ENCODE measurements around the gene CST8. TPM values are rescaled to one million over a fixed set of nuclear protein-coding genes. Genes with fewer than 3 reads are reported as not detected.
A peak's percentile ranks its signal among the peaks of the same experiment; 100 is the strongest.
"Not testable (repeated sequence)": the region's sequence is repeated elsewhere in the genome, so short reads cannot be mapped to it uniquely, and the experiment has no call there.

Gene CST8
- total and polyA plus RNA-seq, 10 donors = not detected

GRCh38 chr20:23456873-23457272 lies 34.0 kb upstream of the CST8 start:
- TF ChIP-seq POLR2A (IDR thresholded peaks at IDR 0.05) (no peak), POLR2AphosphoS5 (IDR thresholded peaks at IDR 0.05) (no peak), CTCF (IDR thresholded peaks at IDR 0.05 in 8 of 11, conservative IDR thresholded peaks at IDR 0.05 in 3 of 11) (no peak)

GRCh38 chr20:23459461-23460150 lies 31.3 kb upstream of the CST8 start:
- no peak for DNase-seq
- 46 to 70% (median 67%) methylated on average over 3 of the region's 3 CpGs for WGBS, 5 donors
- intact Hi-C loops (cut with DNase I; ENCODE audit: low total_unique reads) = no loop called here
- H3K36me3 ChIP-seq = no peaks in the 10 kb centered on the region
- TF ChIP-seq CTCF (IDR thresholded peaks at IDR 0.05 in 8 of 11, conservative IDR thresholded peaks at IDR 0.05 in 3 of 11) (no peak), POLR2AphosphoS5 (IDR thresholded peaks at IDR 0.05) (no peak), POLR2A (IDR thresholded peaks at IDR 0.05) (no peak)
- H3K4me3 ChIP-seq = no peak overlapping the region
- H3K27me3 ChIP-seq (replicated peaks in 1 of 7) = peaks cover 0 to 6% (median 0%) of the 10 kb centered on the region in 7 donors
- H3K27ac ChIP-seq = no peak overlapping the region
- H3K9me3 ChIP-seq = peaks cover 0 to 14% (median under 1%) of the 10 kb centered on the region in 8 donors
- H3K4me1 ChIP-seq = peaks cover 0 to 8% (median 0%) of the 10 kb centered on the region in 6 donors

More at GRCh38 chr20:23456873-23457272, 34.0 kb upstream of the CST8 start:
- Histone ChIP-seq H3K36me3 (no peaks in the 10 kb centered on the region), H3K4me3 (no peak overlapping the region), H3K27me3 (replicated peaks in 1 of 7) (peaks cover 0 to 11% (median 0%) of the 10 kb centered on the region in 7 donors), H3K4me1 (peaks cover 0 to 8% (median 0%) of the 10 kb centered on the region in 6 donors), H3K9me3 (peaks cover 0 to 5% (median 0%) of the 10 kb centered on the region in 8 donors), H3K27ac (peak overlapping the region in 4 of 8 donors; percentile 8 to 61 (median 30))
- WGBS, 5 donors = 72 to 89% (median 83%) methylated on average over 7 of the region's 7 CpGs
- DNase-seq = no peak
- intact Hi-C loops (cut with DNase I; ENCODE audit: low total_unique reads) = no loop called here

GRCh38 chr20:23461180-23461579 lies 29.7 kb upstream of the CST8 start:
- intact Hi-C loops (cut with DNase I; ENCODE audit: low total_unique reads) = no loop called here
- Histone ChIP-seq H3K27ac (no peak overlapping the region), H3K36me3 (no peaks in the 10 kb centered on the region), H3K4me1 (peaks cover 0 to 3% (median 0%) of the 10 kb centered on the region in 6 donors), H3K27me3 (replicated peaks in 1 of 7) (peaks cover 0 to 3% (median 0%) of the 10 kb centered on the region in 7 donors), H3K9me3 (peaks cover 0 to 24% (median 12%) of the 10 kb centered on the region in 8 donors), H3K4me3 (no peak overlapping the region)
- DNase-seq = no peak
- whole genome bisulfite sequencing, 5 donors = 45 to 93% (median 84%) methylated on average over 1 of the region's 1 CpG
- TF ChIP-seq POLR2AphosphoS5 (IDR thresholded peaks at IDR 0.05) (no peak), CTCF (IDR thresholded peaks at IDR 0.05 in 8 of 11, conservative IDR thresholded peaks at IDR 0.05 in 3 of 11) (no peak), POLR2A (IDR thresholded peaks at IDR 0.05) (no peak)

GRCh38 chr20:23466961-23467360 lies 24.0 kb upstream of the CST8 start:
- intact Hi-C loops (cut with DNase I; ENCODE audit: low total_unique reads); DNase-seq; H3K4me1 ChIP-seq; H3K27me3 ChIP-seq (replicated peaks in 1 of 7); H3K4me3 ChIP-seq; H3K27ac ChIP-seq; H3K36me3 ChIP-seq: not testable (repeated sequence)
- H3K9me3 ChIP-seq = peaks cover 5 to 47% (median 34%) of the 10 kb centered on the region in 8 donors
- WGBS, 5 donors = 88 to 94% (median 90%) methylated on average over 3 of the region's 3 CpGs

- WGBS, 5 donors = 79 to 91% (median 87%) methylated on average over 5 of the region's 5 CpGs
Measured at GRCh38 chr20:23472306-23472705, 18.6 kb upstream of the CST8 start.

GRCh38 chr20:23473293-23473692 lies 17.6 kb upstream of the CST8 start:
- H3K36me3 ChIP-seq; H3K9me3 ChIP-seq; DNase-seq; H3K4me3 ChIP-seq; H3K27ac ChIP-seq; H3K27me3 ChIP-seq (replicated peaks in 1 of 7); H3K4me1 ChIP-seq; intact Hi-C loops (cut with DNase I; ENCODE audit: low total_unique reads): not testable (repeated sequence)
- WGBS, 5 donors = 24 to 81% (median 46%) methylated on average over 2 of the region's 2 CpGs

More at GRCh38 chr20:23472306-23472705, 18.6 kb upstream of the CST8 start:
- intact Hi-C loops (cut with DNase I; ENCODE audit: low total_unique reads); H3K4me3 ChIP-seq; H3K36me3 ChIP-seq; H3K27me3 ChIP-seq (replicated peaks in 1 of 7); H3K4me1 ChIP-seq; H3K27ac ChIP-seq; DNase-seq: not testable (repeated sequence)
- H3K9me3 ChIP-seq = peaks cover 0 to 13% (median 8%) of the 10 kb centered on the region in 8 donors

Measured in spleen (tissue), 11 donors.